CD4-positive, alpha-beta memory T cell (primary cell): Measurements from ENCODE around the gene AZU1. TPM values are rescaled to one million over a fixed set of nuclear protein-coding genes. Genes with fewer than 3 reads are reported as not detected.
A peak's percentile ranks its signal among the peaks of the same experiment; 100 is the strongest.

Experiments used
- CTCF ChIA-PET: fragments of 350-600 bp; sonication (Branson Sonifier 250); formaldehyde crosslinking; loops from one replicate; lab custom pipeline; 2021; ENCODE audit warnings: inconsistent platforms; ENCODE audit not compliant: partially characterized antibody; lab: Charles Lee
- POLR2A ChIA-PET: fragments of 350-600 bp; sonication (Branson Sonifier 250); formaldehyde crosslinking; loops from one replicate; lab custom pipeline; 2021; ENCODE audit not compliant: partially characterized antibody; lab: Charles Lee
- DNase-seq, 5 donors: peaks; one replicate each; pipeline versions ENCODE4 v3.0.0 to v3.0.0-alpha.2; 2020 to 2022; ENCODE audit warnings: mixed read lengths in 1 of 5
- H3K27ac ChIP-seq: one replicate; pipeline ENCODE4 v1.7.0; 2013; ENCODE audit warnings: low read depth, low read length
- H3K27me3 ChIP-seq: 2 replicates; pipeline ENCODE4 v1.7.0; 2013; ENCODE audit warnings: mild to moderate bottlenecking, low read length, moderate library complexity; ENCODE audit not compliant: insufficient read depth
- H3K36me3 ChIP-seq: 2 replicates; pipeline ENCODE4 v1.7.0; 2013; ENCODE audit warnings: mild to moderate bottlenecking, low read length, moderate library complexity; ENCODE audit not compliant: insufficient read depth
- H3K4me1 ChIP-seq: 2 replicates; pipeline ENCODE4 v1.7.0; 2013; ENCODE audit warnings: mild to moderate bottlenecking, low read length, moderate library complexity; ENCODE audit not compliant: insufficient read depth
- H3K4me3 ChIP-seq, 2 donors: one replicate each; pipeline ENCODE4 v1.7.0; 2013; ENCODE audit warnings: low read length in 2 of 2, mild to moderate bottlenecking in 1 of 2
- H3K9me3 ChIP-seq, 2 donors: one replicate each; pipeline ENCODE4 v1.7.0; 2013; ENCODE audit warnings: low read length in 2 of 2, control low read depth in 1 of 2; ENCODE audit not compliant: control insufficient read depth in 1 of 2
- H3K27ac Mint-ChIP-seq, 7 donors: one replicate each; pipeline ENCODE4 v1.8.0; 2020 to 2021; ENCODE audit warnings: mixed read lengths in 7 of 7, mild to moderate bottlenecking in 6 of 7, inconsistent platforms in 3 of 7, moderate library complexity in 3 of 7
- H3K27me3 Mint-ChIP-seq, 2 donors: one replicate each; pipeline ENCODE4 v1.8.0; 2020 to 2021; ENCODE audit warnings: mixed read lengths in 2 of 2
- H3K36me3 Mint-ChIP-seq, 2 donors: one replicate each; pipeline ENCODE4 v1.8.0; 2020 to 2021; ENCODE audit warnings: mixed read lengths in 2 of 2, inconsistent platforms in 1 of 2, mild to moderate bottlenecking in 1 of 2
- H3K4me1 Mint-ChIP-seq, 4 donors: one replicate each; pipeline ENCODE4 v1.8.0; 2020 to 2021; ENCODE audit warnings: mixed read lengths in 4 of 4, mild to moderate bottlenecking in 1 of 4
- H3K4me3 Mint-ChIP-seq, 8 donors: one replicate each; pipeline ENCODE4 v1.8.0; 2020 to 2021; ENCODE audit warnings: mixed read lengths in 8 of 8, mild to moderate bottlenecking in 7 of 8, moderate library complexity in 6 of 8, inconsistent platforms in 3 of 8
- H3K9me3 Mint-ChIP-seq, 8 donors: one replicate each; pipeline ENCODE4 v1.8.0; 2020 to 2021; ENCODE audit warnings: mixed read lengths in 8 of 8, mild to moderate bottlenecking in 5 of 8, inconsistent platforms in 3 of 8, moderate library complexity in 1 of 8
- intact Hi-C: fragments of 100-400 bp; cut with micrococcal nuclease; formaldehyde crosslinking; loops from one replicate; pipeline ENCODE4 v1.15.1; 2023
- polyA plus RNA-seq, 2 donors: library from polyadenylated mRNA; unstranded; fragments of 300-500 nt; fragmentation: Illumina TruSeq; gene quantifications; one replicate each; pipeline ENCODE4 v1.2.3, GENCODE V29; 2021
- total RNA-seq, 2 experiments: library from RNA; stranded (reverse); gene quantifications; one replicate each; pipeline ENCODE4 v1.2.3, GENCODE V29; 2021

Gene AZU1
- total and polyA plus RNA-seq, 4 experiments from 2014 or later = not detected

DNA sequence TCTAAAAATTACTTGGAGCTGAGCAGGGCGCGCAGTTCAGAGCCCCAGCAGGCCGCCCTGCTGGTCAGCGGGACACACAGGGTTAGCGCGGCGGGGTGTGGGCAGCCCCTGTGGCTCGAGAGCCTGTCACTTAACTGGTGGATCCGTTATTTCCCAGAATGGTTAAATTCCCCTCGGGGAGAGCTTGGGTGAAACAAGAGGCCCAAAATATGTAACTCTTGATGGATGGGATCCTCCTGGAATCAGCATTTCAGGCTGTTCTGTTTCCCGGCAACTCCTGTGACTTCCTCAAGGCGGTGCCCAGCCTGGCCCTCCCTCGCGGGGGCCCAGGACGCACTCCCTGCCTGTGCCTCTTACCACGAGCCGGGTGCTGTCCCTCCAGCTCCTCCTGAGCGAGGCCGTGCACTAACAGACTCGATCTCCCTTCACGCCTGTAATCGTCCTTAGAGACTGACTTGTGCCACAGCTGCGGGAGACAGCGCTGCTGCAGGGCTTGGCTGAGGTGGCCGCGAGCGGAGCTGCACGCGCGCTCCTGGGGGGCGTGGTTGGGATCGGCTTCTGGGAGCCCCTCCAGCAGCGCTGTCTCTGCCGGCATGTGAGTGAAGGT lies 20.7 kb upstream of the AZU1 start:
- no peaks in the 10 kb centered on the region for H3K27me3 ChIP-seq
- Mint-ChIP-seq H3K4me3 (peak overlapping the region in 2 of 8 donors; percentile 15 to 43), H3K4me1 (peaks cover 15 to 32% (median 23%) of the 10 kb centered on the region in 4 donors), H3K27ac (peak overlapping the region in 2 of 7 donors; percentile 73 to 82), H3K36me3 (peaks cover 34 to 51% of the 10 kb centered on the region in 2 donors), H3K9me3 (peaks cover 0 to 4% (median 0%) of the 10 kb centered on the region in 8 donors), H3K27me3 (no peaks in the 10 kb centered on the region)
- no peak overlapping the region for H3K4me3 ChIP-seq
- H3K4me1 ChIP-seq = peaks cover 21% of the 10 kb centered on the region
- DNase-seq = no peak
- H3K36me3 ChIP-seq = peaks cover 74% of the 10 kb centered on the region
- CTCF ChIA-PET = interaction anchor here (1.1 kb wide), 1 partner anchor 57 kb away, joined by 3 read pairs; no protein-coding TSS in a partner anchor
- POLR2A ChIA-PET = no interaction called here
- H3K27ac ChIP-seq = no peak overlapping the region
- no peaks in the 10 kb centered on the region for H3K9me3 ChIP-seq
- intact Hi-C loops = no loop called here

GRCh38 chr19:807627-808422 lies 19.8 kb upstream of the AZU1 start:
- Histone ChIP-seq H3K4me3 (no peak overlapping the region), H3K36me3 (peaks cover 74% of the 10 kb centered on the region), H3K27me3 (no peaks in the 10 kb centered on the region), H3K4me1 (peaks cover 12% of the 10 kb centered on the region), H3K9me3 (no peaks in the 10 kb centered on the region), H3K27ac (no peak overlapping the region)
- peaks cover 31 to 47% of the 10 kb centered on the region in 2 donors for H3K36me3 Mint-ChIP-seq
- H3K27ac Mint-ChIP-seq = peak overlapping the region in 3 of 7 donors; percentile 49 to 82 (median 73)
- POLR2A ChIA-PET = interaction anchor here (1.4 kb wide), 1 partner anchor 8 kb away, joined by 6 read pairs; no protein-coding TSS in a partner anchor
- intact Hi-C loops = no loop called here
- H3K4me3 Mint-ChIP-seq = peak overlapping the region in 3 of 8 donors; percentile 15 to 55 (median 43)
- CTCF ChIA-PET = no interaction called here
- no peaks in the 10 kb centered on the region for H3K27me3 Mint-ChIP-seq
- DNase-seq = no peak
- H3K9me3 Mint-ChIP-seq = peaks cover 0 to 6% (median 0%) of the 10 kb centered on the region in 8 donors
- peaks cover 9 to 23% (median 16%) of the 10 kb centered on the region in 4 donors for H3K4me1 Mint-ChIP-seq

DNA sequence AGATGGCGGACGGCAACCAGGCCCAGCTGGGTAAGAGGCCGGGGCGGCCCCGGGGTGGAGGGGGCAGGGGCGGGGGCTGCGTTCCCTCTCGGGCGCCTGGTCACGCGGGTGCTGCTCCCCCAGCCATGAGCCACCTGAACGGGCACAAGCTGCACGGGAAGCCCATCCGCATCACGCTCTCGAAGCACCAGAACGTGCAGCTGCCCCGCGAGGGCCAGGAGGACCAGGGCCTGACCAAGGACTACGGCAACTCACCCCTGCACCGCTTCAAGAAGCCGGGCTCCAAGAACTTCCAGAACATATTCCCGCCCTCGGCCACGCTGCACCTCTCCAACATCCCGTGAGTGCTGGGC lies 19.2 kb upstream of the AZU1 start:
- intact Hi-C loops = no loop called here

DNA sequence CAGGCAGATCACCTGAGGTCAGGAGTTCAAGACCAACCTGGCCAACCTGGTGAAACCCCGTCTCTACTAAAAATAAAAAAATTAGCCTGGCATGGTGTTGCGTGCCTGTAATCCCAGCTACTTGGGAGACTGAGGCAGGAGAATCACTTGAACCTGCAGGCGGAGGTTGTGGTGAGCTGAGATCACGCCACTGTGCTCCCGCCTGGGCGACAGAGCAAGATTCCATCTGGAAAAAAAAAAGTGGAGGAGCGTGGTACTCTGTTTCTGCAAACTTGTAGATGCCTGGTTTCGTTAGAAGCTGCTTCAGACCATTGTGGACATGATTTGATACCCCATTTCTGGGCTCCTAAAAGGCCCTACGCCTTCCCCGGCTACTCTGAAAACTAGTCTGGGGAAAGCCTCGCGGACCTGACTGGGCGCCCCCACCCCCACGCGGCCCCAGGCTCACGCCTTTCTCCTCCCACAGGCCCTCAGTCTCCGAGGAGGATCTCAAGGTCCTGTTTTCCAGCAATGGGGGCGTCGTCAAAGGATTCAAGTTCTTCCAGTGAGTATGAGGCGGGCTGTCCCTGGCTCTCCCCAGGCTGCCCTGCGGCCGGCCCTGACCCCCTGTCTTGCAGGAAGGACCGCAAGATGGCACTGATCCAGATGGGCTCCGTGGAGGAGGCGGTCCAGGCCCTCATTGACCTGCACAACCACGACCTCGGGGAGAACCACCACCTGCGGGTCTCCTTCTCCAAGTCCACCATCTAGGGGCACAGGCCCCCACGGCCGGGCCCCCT lies 17.4 kb upstream of the AZU1 start:
- H3K27ac ChIP-seq = no peak overlapping the region
- Mint-ChIP-seq H3K4me1 (peaks cover 6 to 10% (median 8%) of the 10 kb centered on the region in 4 donors), H3K27ac (peak overlapping the region in 3 of 7 donors; percentile 29 to 41 (median 30)), H3K9me3 (peaks cover 0 to 12% (median 0%) of the 10 kb centered on the region in 8 donors), H3K27me3 (no peaks in the 10 kb centered on the region), H3K36me3 (peaks cover 36 to 37% of the 10 kb centered on the region in 2 donors), H3K4me3 (no peak overlapping the region)
- H3K27me3 ChIP-seq = no peaks in the 10 kb centered on the region
- H3K9me3 ChIP-seq = no peaks in the 10 kb centered on the region
- intact Hi-C loops = no loop called here
- DNase-seq = no peak
- peaks cover 51% of the 10 kb centered on the region for H3K36me3 ChIP-seq
- ChIA-PET POLR2A (interaction anchor here (1.1 to 1.9 kb wide), 3 partner anchors 9 to 12 kb away, joined by 3 to 11 read pairs (median 4); partner anchors contain the start of gene PTBP1), CTCF (no interaction called here)
- H3K4me1 ChIP-seq = no peaks in the 10 kb centered on the region
- H3K4me3 ChIP-seq = no peak overlapping the region

More for the DNA sequence above, 19.2 kb upstream of the AZU1 start:
- peak overlapping the region in 1 of 7 donors; percentile 24 for H3K27ac Mint-ChIP-seq
- peaks cover 70% of the 10 kb centered on the region for H3K36me3 ChIP-seq
- H3K36me3 Mint-ChIP-seq = peaks cover 31 to 43% of the 10 kb centered on the region in 2 donors
- H3K27me3 Mint-ChIP-seq = no peaks in the 10 kb centered on the region
- peaks cover 0 to 6% (median 0%) of the 10 kb centered on the region in 8 donors for H3K9me3 Mint-ChIP-seq
- H3K27ac ChIP-seq = no peak overlapping the region
- H3K4me3 Mint-ChIP-seq = no peak overlapping the region
- DNase-seq = no peak
- ChIA-PET CTCF (interaction anchor here (0.8 kb wide), 1 partner anchor 325 kb away, joined by 3 read pairs; no protein-coding TSS in a partner anchor), POLR2A (interaction anchor here (1.4 kb wide), 1 partner anchor 9 kb away, joined by 6 read pairs; no protein-coding TSS in a partner anchor)
- H3K4me1 ChIP-seq = peaks cover 6% of the 10 kb centered on the region
- no peaks in the 10 kb centered on the region for H3K27me3 ChIP-seq
- H3K4me1 Mint-ChIP-seq = peaks cover 9 to 17% (median 13%) of the 10 kb centered on the region in 4 donors
- H3K9me3 ChIP-seq = no peaks in the 10 kb centered on the region
- no peak overlapping the region for H3K4me3 ChIP-seq

- ChIA-PET POLR2A (interaction anchor here (1.4 to 1.9 kb wide), 2 partner anchors 10 to 13 kb away, joined by 4 to 11 read pairs; partner anchors contain the start of gene PTBP1), CTCF (no interaction called here)
- Mint-ChIP-seq H3K4me3 (no peak overlapping the region), H3K27me3 (no peaks in the 10 kb centered on the region), H3K36me3 (peaks cover 37 to 38% of the 10 kb centered on the region in 2 donors), H3K27ac (peak overlapping the region in 1 of 7 donors; percentile 64), H3K4me1 (peaks cover 8 to 12% (median 10%) of the 10 kb centered on the region in 4 donors), H3K9me3 (peaks cover 0 to 12% (median 0%) of the 10 kb centered on the region in 8 donors)
- intact Hi-C loops = no loop called here
- no peaks in the 10 kb centered on the region for H3K27me3 ChIP-seq
- H3K27ac ChIP-seq = no peak overlapping the region
- no peaks in the 10 kb centered on the region for H3K4me1 ChIP-seq
- H3K4me3 ChIP-seq = no peak overlapping the region
- DNase-seq = no peak
- peaks cover 46% of the 10 kb centered on the region for H3K36me3 ChIP-seq
- H3K9me3 ChIP-seq = no peaks in the 10 kb centered on the region
Measured at GRCh38 chr19:810883-811489, 16.7 kb upstream of the AZU1 start.

GRCh38 chr19:811506-812048 lies 16.1 kb upstream of the AZU1 start:
- DNase-seq = no peak
- intact Hi-C loops = no loop called here
- no peak overlapping the region for H3K4me3 ChIP-seq
- peaks cover 44% of the 10 kb centered on the region for H3K36me3 ChIP-seq
- H3K9me3 ChIP-seq = no peaks in the 10 kb centered on the region
- peaks cover 38 to 39% of the 10 kb centered on the region in 2 donors for H3K36me3 Mint-ChIP-seq
- no peaks in the 10 kb centered on the region for H3K27me3 Mint-ChIP-seq
- H3K4me1 ChIP-seq = no peaks in the 10 kb centered on the region
- CTCF ChIA-PET = no interaction called here
- peak overlapping the region in 2 of 7 donors; percentile 23 to 64 for H3K27ac Mint-ChIP-seq
- no peak overlapping the region for H3K27ac ChIP-seq
- H3K9me3 Mint-ChIP-seq = peaks cover 0 to 12% (median 0%) of the 10 kb centered on the region in 8 donors
- POLR2A ChIA-PET = interaction anchor here (1.4 kb wide), 1 partner anchor 11 kb away, joined by 4 read pairs; no protein-coding TSS in a partner anchor
- H3K4me3 Mint-ChIP-seq = no peak overlapping the region
- H3K27me3 ChIP-seq = no peaks in the 10 kb centered on the region
- H3K4me1 Mint-ChIP-seq = peaks cover 9 to 13% (median 12%) of the 10 kb centered on the region in 4 donors
